Parathyroid adenoma (tissue), 2 donors: Measurements from ENCODE around the gene TRIM49B.
"Not testable (repeated sequence)": the region's sequence is repeated elsewhere in the genome, so short reads cannot be mapped to it uniquely, and the experiment has no call there.

Experiments
- H2AFZ ChIP-seq: fragments of 300-600 bp; sonication (generic); one replicate; pipeline ENCODE4 v1.7.0; 2017; ENCODE audit warnings: antibody characterized with exemption, mild to moderate bottlenecking
- H3K27ac ChIP-seq: fragments of 300-600 bp; sonication (generic); one replicate; pipeline ENCODE4 v1.7.0; 2017
- H3K27me3 ChIP-seq: fragments of 300-600 bp; sonication (generic); one replicate; pipeline ENCODE4 v1.7.0; 2017; ENCODE audit warnings: low read length; ENCODE audit not compliant: control insufficient read depth, insufficient read depth
- H3K36me3 ChIP-seq: fragments of 300-600 bp; sonication (generic); one replicate; pipeline ENCODE4 v1.7.0; 2017; ENCODE audit warnings: low read length; ENCODE audit not compliant: control insufficient read depth, insufficient read depth
- H3K4me1 ChIP-seq: fragments of 300-600 bp; sonication (generic); one replicate; pipeline ENCODE4 v1.7.0; 2017; ENCODE audit warnings: control low read depth
- H3K4me2 ChIP-seq: fragments of 300-600 bp; sonication (generic); one replicate; pipeline ENCODE4 v1.7.0; 2017; ENCODE audit warnings: low read length
- H3K4me3 ChIP-seq: fragments of 300-600 bp; sonication (generic); one replicate; pipeline ENCODE4 v1.7.0; 2017; ENCODE audit warnings: low read depth, low read length
- H3K79me2 ChIP-seq: fragments of 300-600 bp; sonication (generic); one replicate; pipeline ENCODE4 v1.7.0; 2017; ENCODE audit warnings: control low read depth
- H3K9ac ChIP-seq: fragments of 300-600 bp; sonication (generic); one replicate; pipeline ENCODE4 v1.7.0; 2017; ENCODE audit warnings: mild to moderate bottlenecking
- H3K9me3 ChIP-seq: fragments of 300-600 bp; sonication (generic); one replicate; pipeline ENCODE4 v1.7.0; 2017; ENCODE audit warnings: low read length; ENCODE audit not compliant: control insufficient read depth
- donor health status: primary hyperparathyroidism.

The TRIM49B gene, protein sequence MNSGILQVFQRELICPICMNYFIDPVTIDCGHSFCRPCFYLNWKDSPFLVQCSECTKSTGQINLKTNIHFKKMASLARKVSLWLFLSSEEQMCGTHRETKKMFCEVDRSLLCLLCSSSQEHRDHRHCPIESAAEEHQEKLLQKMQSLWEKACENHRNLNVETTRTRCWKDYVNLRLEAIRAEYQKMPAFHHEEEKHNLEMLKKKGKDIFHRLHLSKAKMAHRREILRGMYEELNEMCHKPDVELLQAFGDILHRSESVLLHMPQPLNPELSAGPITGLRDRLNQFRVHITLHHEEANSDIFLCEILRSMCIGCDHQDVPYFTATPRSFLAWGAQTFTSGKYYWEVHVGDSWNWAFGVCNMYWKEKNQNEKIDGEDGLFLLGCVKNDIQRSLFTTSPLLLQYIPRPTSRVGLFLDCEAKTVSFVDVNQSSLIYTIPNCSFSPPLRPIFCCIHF

DNA sequence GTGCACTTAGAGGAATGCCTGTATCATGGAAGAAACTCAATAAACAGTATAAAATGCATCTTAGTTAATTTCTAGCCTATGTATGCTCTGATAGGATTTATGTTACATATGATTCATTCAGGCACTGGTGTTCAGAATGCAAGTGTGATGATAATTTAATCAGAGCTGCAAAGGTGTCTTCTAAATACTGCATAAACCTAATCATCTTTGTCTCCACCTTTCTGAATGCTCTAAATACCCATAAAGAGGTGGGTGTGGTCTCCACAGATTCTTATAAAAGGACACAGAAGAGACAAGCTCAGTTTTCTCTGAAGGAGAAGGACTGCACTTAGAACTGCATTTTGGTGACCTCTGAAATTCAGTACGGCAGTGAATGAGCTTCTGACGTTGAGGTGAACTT, at the start of gene TRIM49B:
Gene TRIM49B (plus strand): TSS at position 301 of the 400 bp plus-strand sequence. CDS start 2,777 bp downstream, outside the sequence.
- H3K4me1 ChIP-seq, H3K27me3 ChIP-seq, H3K9me3 ChIP-seq, H3K79me2 ChIP-seq, H3K36me3 ChIP-seq, H3K9ac ChIP-seq, H3K27ac ChIP-seq, H2AFZ ChIP-seq, H3K4me2 ChIP-seq, H3K4me3 ChIP-seq: not testable (repeated sequence)

- not testable (repeated sequence) for H2AFZ ChIP-seq, H3K4me3 ChIP-seq, H3K9me3 ChIP-seq, H3K36me3 ChIP-seq, H3K4me1 ChIP-seq, H3K79me2 ChIP-seq, H3K27ac ChIP-seq, H3K27me3 ChIP-seq, H3K9ac ChIP-seq, H3K4me2 ChIP-seq
These were observed 44.8 kb upstream of the TRIM49B start, which contains the start of gene TRIM51G for GRCh38 chr11:48983785-48984184. Gene TRIM51G (minus strand): TSS chr11:48983885. CDS start chr11:48981695, 2,190 bp downstream.

GRCh38 chr11:49048229-49048628, 19.6 kb downstream of the TRIM49B start:
- H2AFZ ChIP-seq, H3K4me3 ChIP-seq, H3K9me3 ChIP-seq, H3K27ac ChIP-seq, H3K9ac ChIP-seq, H3K27me3 ChIP-seq, H3K4me1 ChIP-seq, H3K4me2 ChIP-seq, H3K79me2 ChIP-seq, H3K36me3 ChIP-seq: not testable (repeated sequence)

- H3K27ac ChIP-seq, H3K4me1 ChIP-seq, H2AFZ ChIP-seq, H3K9ac ChIP-seq, H3K9me3 ChIP-seq, H3K27me3 ChIP-seq, H3K4me3 ChIP-seq, H3K36me3 ChIP-seq, H3K4me2 ChIP-seq, H3K79me2 ChIP-seq: not testable (repeated sequence)
These were observed 21.2 kb downstream of the TRIM49B start for GRCh38 chr11:49049821-49050220.

GRCh38 chr11:49059012-49059411, 30.4 kb downstream of the TRIM49B start, which contains the start of gene TRIM64C:
Gene TRIM64C (minus strand): TSS chr11:49059112. CDS start chr11:49059112, 0 bp downstream.
- not testable (repeated sequence) for H3K4me2 ChIP-seq, H3K36me3 ChIP-seq, H2AFZ ChIP-seq, H3K79me2 ChIP-seq, H3K9ac ChIP-seq, H3K27ac ChIP-seq, H3K4me3 ChIP-seq, H3K27me3 ChIP-seq, H3K9me3 ChIP-seq, H3K4me1 ChIP-seq

DNA sequence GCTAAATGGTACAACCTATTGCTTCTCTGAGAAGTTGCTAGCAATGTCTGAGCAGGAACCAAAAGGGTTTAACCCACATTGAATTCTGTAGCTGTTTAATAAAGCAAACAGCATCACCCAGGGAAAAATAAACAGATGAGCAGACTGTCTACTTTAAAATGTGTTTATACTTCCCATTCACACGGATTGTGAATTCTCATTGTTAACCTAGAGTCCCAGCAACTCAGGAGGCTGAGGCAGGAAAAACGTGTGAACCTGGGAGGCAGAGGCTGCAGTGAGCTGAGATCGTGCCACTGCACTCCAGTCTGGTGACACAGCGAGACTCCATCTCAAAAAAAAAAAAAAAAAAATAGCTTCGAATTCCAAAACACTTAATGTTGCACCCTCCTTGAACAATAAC, 41.3 kb downstream of the TRIM49B start:
- H3K4me3 ChIP-seq, H3K9me3 ChIP-seq, H3K9ac ChIP-seq, H3K36me3 ChIP-seq, H3K4me1 ChIP-seq, H2AFZ ChIP-seq, H3K27ac ChIP-seq, H3K79me2 ChIP-seq, H3K4me2 ChIP-seq, H3K27me3 ChIP-seq: not testable (repeated sequence)
